Lower leg skin (tissue), 4 donors: Measurements from ENCODE around the gene LRRC41. TPM values are rescaled to one million over a fixed set of nuclear protein-coding genes. Genes with fewer than 3 reads are reported as not detected.

ENCODE experiments used
- DNase-seq, 2 donors: peaks; one replicate each; pipeline ENCODE4 v3.0.0-alpha.2; 2019; ENCODE audit warnings: low spot score in 2 of 2
- H3K4me3 ChIP-seq: fragments of 200-600 bp; sonication (generic); 2 replicates; pipeline ENCODE4 v1.5.1; 2017; ENCODE audit warnings: mild to moderate bottlenecking, low read depth; ENCODE audit not compliant: poor library complexity, severe bottlenecking
- POLR2A ChIP-seq, 2 donors: fragments of 450-650 bp; IDR thresholded peaks; one replicate each; pipeline ENCODE4 v1.6.1; 2016 to 2017; ENCODE audit warnings: antibody characterized with exemption in 2 of 2, mild to moderate bottlenecking in 1 of 2, moderate library complexity in 1 of 2
- WGBS, 2 donors: methylation state at CpG; one replicate each; pipeline ENCODE4 v1.1.5; 2018; 5-methylcytosine and 5-hydroxymethylcytosine counted together
- intact Hi-C: fragments of 100-400 bp; cut with DNase I; formaldehyde crosslinking; loops from one replicate; pipeline ENCODE4 v1.15.0; 2023; ENCODE audit warnings: low total_unique reads
- total RNA-seq, 4 donors: library from RNA; depleted of rRNA; stranded (reverse); fragments of >200 nt; gene quantifications; one replicate each; pipeline ENCODE4 v1.1.0, GENCODE V29; 2016
- TF ChIP-seq, protein P1 (sequence below), 3 donors: fragments of 450-650 bp; IDR thresholded peaks; one replicate each; pipeline ENCODE4 v1.5.1; 2016; ENCODE audit warnings: antibody characterized with exemption in 3 of 3, mild to moderate bottlenecking in 3 of 3, moderate library complexity in 2 of 3

The LRRC41 gene
- total RNA-seq, 4 donors from 2014 or later = 74.6 to 87.8 (median 82.3) TPM

DNA sequence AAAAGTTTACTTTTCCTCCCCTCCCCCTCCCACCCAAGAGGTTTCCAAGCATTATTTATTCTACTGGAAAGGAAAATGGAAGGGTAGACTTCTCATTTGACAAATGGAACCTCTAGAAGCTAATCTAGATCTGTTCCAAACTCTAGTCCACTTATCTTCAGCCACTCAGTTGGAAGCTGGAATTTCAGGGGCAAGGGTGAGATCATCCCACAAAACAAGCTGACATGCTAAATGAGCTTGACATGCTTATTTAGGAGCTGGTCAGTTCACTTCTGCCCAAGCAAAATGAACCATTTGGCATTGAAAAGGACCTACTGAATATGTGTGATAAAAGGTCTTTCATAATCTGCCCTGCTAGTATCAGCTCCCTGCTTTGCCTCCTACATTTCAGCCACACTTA lies 5.0 kb downstream of the LRRC41 start:
- no peak for DNase-seq
- TF ChIP-seq, protein P1, sequence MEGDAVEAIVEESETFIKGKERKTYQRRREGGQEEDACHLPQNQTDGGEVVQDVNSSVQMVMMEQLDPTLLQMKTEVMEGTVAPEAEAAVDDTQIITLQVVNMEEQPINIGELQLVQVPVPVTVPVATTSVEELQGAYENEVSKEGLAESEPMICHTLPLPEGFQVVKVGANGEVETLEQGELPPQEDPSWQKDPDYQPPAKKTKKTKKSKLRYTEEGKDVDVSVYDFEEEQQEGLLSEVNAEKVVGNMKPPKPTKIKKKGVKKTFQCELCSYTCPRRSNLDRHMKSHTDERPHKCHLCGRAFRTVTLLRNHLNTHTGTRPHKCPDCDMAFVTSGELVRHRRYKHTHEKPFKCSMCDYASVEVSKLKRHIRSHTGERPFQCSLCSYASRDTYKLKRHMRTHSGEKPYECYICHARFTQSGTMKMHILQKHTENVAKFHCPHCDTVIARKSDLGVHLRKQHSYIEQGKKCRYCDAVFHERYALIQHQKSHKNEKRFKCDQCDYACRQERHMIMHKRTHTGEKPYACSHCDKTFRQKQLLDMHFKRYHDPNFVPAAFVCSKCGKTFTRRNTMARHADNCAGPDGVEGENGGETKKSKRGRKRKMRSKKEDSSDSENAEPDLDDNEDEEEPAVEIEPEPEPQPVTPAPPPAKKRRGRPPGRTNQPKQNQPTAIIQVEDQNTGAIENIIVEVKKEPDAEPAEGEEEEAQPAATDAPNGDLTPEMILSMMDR (IDR thresholded peaks at IDR 0.05) = no peak
- no peak for TF ChIP-seq POLR2A (IDR thresholded peaks at IDR 0.05)
- intact Hi-C loops = no loop called here
- no peak overlapping the region for H3K4me3 ChIP-seq

DNA sequence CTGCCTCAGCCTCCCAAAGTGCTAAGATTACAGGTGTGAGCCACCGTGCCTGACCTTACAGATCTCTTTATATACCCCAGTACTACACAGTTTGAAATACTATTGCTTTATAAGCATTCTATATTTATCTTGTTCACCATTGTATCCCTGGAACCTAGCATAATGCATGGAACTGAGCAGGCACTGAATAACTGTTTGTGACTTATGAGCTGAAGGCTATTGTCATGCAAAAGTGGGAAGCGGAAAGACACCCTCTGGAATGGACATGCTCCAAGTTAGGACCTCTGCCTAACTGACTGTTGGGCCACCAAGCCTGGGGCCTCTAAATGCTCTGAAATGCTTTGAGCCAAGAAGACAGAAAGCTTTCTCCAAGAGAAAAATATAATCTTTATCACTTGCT lies 8.1 kb downstream of the LRRC41 start:
- WGBS, 2 donors = 97 to 98% methylated on average over 2 of the region's 2 CpGs
- intact Hi-C loops = no loop called here
- no peak overlapping the region for H3K4me3 ChIP-seq
- DNase-seq = no peak
- TF ChIP-seq, protein P1 (IDR thresholded peaks at IDR 0.05) = no peak
- no peak for TF ChIP-seq POLR2A (IDR thresholded peaks at IDR 0.05)

DNA sequence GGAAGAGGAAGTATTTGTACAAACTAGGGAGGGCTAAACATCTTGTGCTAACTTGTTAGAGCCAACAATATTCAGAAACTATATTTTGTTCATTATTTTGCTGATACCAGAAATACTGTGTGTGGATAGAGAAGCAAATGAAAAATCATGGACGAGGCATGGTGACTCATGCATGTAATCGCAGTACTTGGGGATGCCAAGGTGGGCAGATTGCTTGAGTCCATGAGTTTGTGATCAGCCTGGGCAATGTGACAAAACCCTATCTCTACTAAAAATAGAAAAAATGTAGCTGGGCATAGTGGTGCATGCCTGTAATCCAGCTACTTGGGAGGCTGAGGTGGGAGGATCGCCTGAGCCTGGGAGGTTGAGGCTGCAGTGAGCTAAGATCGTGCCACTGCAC lies 13.4 kb downstream of the LRRC41 start:
- no peak for DNase-seq
- intact Hi-C loops = no loop called here
- WGBS, 2 donors = 95 to 96% methylated on average over 4 of the region's 4 CpGs

DNA sequence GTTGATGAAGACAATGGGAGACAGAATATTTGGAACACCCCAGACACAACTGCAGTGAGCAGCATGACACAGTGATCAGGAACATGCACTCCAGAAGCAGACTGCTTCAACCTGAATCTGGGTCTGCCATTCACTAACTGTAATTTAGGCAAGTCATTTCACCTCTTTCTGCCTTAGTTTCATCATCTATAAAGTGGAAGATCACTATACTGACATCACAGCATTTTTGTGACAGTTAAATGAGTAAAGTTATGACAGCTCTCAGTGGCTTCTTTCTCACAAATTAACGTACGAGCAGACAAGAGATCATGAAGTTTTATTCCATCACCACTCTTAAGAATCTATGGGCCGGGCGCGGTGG lies 14.3 kb downstream of the LRRC41 start:
- intact Hi-C loops = no loop called here
- 93 to 98% methylated on average over 5 of the region's 5 CpGs for WGBS, 2 donors
- H3K4me3 ChIP-seq = no peak overlapping the region
- TF ChIP-seq POLR2A (IDR thresholded peaks at IDR 0.05) = no peak
- TF ChIP-seq, protein P1 (IDR thresholded peaks at IDR 0.05) = no peak
- no peak for DNase-seq

More for the DNA sequence above, 13.4 kb downstream of the LRRC41 start:
- no peak overlapping the region for H3K4me3 ChIP-seq
- TF ChIP-seq, protein P1 (IDR thresholded peaks at IDR 0.05) = no peak
- TF ChIP-seq POLR2A (IDR thresholded peaks at IDR 0.05) = no peak

DNA sequence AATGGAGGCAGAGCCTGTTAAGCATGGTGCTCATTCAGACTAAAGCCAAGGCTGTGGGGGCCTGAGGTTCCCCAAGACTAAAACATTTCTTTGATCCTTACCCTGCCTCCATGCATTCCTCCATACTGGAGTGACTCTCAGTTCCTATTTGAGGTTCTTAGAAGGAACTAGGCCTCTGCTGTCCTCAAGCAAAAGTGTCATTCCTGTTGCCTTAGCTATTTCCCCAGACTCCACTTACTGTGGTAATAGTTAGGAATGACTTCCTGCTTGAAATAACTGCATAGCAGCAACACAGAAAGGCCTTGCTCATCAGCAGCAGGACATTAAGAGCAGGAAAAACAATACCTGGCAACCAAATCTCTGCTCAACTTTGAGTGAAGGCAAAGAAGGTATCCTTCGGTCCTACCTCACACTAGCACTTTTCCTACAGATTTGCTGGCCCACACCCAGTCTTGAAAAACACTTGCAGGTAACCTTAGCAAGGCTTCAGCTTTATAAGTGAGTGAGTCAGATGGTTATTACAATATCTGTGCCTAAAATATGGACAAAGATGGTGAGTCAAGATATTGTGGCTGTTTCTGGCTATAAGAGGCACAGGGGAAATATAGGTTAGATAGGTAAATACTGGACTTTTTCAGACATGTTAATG lies 14.8 kb downstream of the LRRC41 start:
- 74% methylated on average over 1 of the region's 1 CpG for whole genome bisulfite sequencing, 2 donors
- no peak overlapping the region for H3K4me3 ChIP-seq
- TF ChIP-seq, protein P1 (IDR thresholded peaks at IDR 0.05) = no peak
- no peak for TF ChIP-seq POLR2A (IDR thresholded peaks at IDR 0.05)
- DNase-seq = no peak
- intact Hi-C loops = no loop called here
